ENCODE data around the gene KLHL6.
"Not testable (repeated sequence)": the region's sequence is repeated elsewhere in the genome, so short reads cannot be mapped to it uniquely, and the experiment has no call there.

The KLHL6 gene

DNA sequence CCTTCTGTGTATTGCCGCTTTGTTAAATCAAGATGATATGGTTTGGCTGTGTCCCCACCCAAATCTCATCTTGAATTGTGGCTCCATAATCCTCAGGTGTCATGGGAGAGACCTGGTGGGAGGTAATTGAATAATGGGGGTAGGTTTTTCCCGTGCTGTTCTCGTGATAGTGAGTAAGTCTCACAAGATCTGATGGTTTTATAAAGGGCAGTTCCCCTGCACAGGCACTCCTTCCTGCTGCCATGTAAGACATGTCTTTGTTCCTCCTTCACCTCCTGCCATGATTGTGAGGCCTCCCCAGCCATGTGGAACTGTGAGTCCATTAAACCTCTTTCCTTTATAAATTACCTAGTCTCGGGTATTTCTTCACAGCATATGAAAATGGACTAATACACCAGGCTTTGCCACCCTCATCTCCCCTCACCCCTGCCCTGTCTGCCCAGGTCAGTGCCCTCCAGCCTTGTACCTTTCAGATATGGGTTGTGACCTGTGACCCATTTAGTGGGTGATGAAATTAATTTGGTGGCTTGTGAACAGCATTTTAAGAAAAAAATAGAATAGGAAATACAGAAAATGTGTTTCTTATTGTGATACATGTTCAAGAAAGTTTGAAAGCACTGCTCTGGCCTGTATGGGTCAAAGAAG, 71.0 kb downstream of the KLHL6 start:
- in situ Hi-C loops (cut with MboI; ENCODE audit: low pct_unique_long_range_greater_than_20kb, low sequenced_read_pairs, unreplicated experiment) = no loop called here
- no peak for DNase-seq (ENCODE audit: low spot score)

DNA sequence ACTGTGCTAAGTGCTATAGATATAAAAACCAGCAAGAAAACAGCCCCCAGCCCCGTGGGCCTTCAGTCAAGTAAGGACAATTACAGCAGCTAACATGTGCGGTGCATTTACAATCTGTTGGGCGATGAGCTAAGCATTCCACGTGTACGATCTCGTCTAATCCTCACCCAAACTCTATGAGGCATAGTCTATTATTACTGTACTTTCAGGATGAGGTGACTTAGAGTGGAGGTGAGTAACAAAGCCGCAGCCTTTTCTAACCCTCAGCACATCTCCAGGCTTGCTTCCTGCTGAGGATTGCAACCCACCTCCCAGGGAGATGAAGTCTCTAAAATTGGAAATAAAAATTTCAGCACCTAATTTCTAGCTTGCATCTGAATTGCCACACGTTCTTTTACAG, 73.9 kb downstream of the KLHL6 start:
- TF ChIP-seq, protein P1, sequence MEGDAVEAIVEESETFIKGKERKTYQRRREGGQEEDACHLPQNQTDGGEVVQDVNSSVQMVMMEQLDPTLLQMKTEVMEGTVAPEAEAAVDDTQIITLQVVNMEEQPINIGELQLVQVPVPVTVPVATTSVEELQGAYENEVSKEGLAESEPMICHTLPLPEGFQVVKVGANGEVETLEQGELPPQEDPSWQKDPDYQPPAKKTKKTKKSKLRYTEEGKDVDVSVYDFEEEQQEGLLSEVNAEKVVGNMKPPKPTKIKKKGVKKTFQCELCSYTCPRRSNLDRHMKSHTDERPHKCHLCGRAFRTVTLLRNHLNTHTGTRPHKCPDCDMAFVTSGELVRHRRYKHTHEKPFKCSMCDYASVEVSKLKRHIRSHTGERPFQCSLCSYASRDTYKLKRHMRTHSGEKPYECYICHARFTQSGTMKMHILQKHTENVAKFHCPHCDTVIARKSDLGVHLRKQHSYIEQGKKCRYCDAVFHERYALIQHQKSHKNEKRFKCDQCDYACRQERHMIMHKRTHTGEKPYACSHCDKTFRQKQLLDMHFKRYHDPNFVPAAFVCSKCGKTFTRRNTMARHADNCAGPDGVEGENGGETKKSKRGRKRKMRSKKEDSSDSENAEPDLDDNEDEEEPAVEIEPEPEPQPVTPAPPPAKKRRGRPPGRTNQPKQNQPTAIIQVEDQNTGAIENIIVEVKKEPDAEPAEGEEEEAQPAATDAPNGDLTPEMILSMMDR (IDR thresholded peaks at IDR 0.05; ENCODE audit: extremely low read depth, insufficient read depth, missing control alignments) = no peak
- in situ Hi-C loops (cut with MboI; ENCODE audit: low pct_unique_long_range_greater_than_20kb, low sequenced_read_pairs, unreplicated experiment) = no loop called here
- DNase-seq (ENCODE audit: low spot score) = no peak

More for the DNA sequence above, 71.0 kb downstream of the KLHL6 start:
- TF ChIP-seq, protein P1 (IDR thresholded peaks at IDR 0.05; ENCODE audit: extremely low read depth, insufficient read depth, missing control alignments) = no peak

DNA sequence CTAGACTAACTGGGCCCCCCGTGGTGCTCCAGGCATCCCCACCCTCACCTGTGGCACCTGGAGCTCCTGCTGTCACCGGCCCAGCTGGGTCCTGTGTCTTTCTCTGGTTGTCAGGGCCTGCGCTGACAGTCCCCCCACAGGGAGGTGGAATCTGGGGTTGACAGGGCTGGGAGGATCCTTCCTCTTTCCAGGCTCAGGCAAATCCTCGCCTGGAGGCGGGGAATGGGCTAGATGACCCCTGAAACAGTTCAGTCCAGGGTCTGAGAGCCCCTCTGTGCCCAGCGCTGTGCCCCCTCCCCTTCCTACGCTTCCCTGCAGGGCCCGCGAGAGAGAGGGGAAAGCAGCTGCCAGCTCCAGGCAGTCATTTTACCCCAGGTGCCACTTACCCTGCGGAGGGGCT, 77.0 kb downstream of the KLHL6 start:
- DNase-seq (ENCODE audit: low spot score) = no peak
- in situ Hi-C loops (cut with MboI; ENCODE audit: low pct_unique_long_range_greater_than_20kb, low sequenced_read_pairs, unreplicated experiment) = loop anchor here (10.0 kb wide), 1 partner anchor 286 kb away; no protein-coding TSS in a partner anchor
- TF ChIP-seq, protein P1 (IDR thresholded peaks at IDR 0.05; ENCODE audit: extremely low read depth, insufficient read depth, missing control alignments) = no peak

DNA sequence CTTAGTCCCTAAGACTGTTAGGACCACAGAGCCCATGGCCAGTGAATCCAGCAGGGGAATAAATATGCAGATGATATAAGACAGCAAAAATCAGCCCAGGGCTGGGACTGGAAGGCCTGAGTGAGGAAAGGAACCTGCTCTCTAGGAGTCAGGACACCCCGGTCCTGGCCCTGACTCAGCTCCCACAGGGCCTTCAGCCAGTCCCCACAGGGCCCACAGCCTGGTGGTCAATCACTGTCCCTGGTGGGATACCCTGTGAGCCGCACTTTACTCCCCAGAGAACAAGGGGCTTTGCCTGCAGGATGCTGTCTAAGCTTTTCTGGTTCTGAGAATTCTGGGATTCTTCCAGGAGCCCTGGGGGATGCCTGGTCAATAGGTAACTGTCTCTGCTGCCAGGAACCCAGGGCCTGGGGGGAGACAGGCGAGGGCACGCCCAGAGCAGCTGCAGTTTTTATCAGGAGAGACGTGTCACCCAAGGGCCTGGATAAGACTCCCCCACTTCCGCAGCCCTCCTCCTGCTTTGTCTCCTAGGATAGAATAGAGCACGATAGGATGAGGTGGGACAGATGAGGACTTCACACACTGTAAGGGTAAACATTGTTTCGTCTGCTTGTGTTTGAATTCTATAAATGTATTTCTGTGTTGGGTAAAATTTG, 77.6 kb downstream of the KLHL6 start:
- in situ Hi-C loops (cut with MboI; ENCODE audit: low pct_unique_long_range_greater_than_20kb, low sequenced_read_pairs, unreplicated experiment) = loop anchor here (10.0 kb wide), 1 partner anchor 287 kb away; no protein-coding TSS in a partner anchor
- DNase-seq (ENCODE audit: low spot score) = no peak
- TF ChIP-seq, protein P1 (IDR thresholded peaks at IDR 0.05; ENCODE audit: extremely low read depth, insufficient read depth, missing control alignments) = no peak

DNA sequence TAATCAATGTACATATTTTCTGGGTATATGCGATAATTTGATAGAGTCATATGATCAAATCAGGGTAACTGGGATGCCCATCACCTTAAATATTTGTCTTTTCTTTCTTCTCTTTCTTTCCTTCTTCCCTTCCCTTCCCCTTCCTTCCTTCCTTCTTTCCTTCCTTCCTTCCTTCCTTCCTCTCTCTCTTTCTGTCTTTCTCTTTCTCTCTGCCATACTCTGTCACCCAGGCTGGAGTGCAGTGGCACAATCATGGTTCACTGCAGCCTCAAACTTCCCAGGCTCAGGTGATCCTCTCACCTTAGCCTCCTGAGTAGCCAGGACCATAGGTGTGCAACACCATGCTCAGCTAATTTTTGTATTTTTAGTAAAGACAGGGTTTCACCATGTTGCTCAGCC, 79.7 kb downstream of the KLHL6 start:
- not testable (repeated sequence) for DNase-seq (ENCODE audit: low spot score)
- in situ Hi-C loops (cut with MboI; ENCODE audit: low pct_unique_long_range_greater_than_20kb, low sequenced_read_pairs, unreplicated experiment) = loop anchor here (10.0 kb wide), 1 partner anchor 289 kb away; no protein-coding TSS in a partner anchor

DNA sequence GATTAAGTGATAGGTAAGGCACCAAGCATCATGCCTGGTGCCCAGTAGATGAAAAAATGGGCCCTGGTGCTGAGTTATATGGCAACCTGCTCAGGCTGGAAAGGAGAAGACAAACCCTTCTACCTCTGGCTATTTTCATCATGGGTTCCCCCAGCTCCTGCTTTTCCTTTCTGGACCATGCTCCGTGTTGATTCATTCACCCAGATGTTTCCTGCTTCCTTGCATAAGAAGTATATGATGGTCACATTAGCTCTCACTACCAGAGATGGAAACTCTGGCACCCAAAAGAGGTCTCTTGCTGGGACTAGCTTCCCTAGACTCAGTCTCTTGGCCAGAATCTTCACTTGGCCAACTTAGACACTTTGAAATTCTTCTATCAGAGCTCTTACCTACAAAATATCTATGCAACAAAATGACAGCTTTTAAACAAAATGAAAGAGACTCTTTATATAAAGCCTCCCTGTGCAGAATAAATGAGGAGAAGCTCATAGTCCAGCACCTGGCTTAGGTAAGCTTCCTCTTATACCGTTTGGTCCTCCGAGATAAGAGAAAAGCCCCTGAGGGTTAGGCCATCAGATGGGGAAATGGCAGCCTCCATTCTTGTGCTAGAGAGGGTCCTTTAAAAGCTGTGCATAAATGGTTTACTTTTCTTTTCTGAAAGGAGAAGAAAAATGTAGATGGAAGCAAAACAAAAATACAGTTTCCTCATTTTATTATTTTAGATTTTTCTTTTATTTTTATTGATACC, 80.3 kb downstream of the KLHL6 start:
- in situ Hi-C loops (cut with MboI; ENCODE audit: low pct_unique_long_range_greater_than_20kb, low sequenced_read_pairs, unreplicated experiment) = loop anchor here (10.0 kb wide), 1 partner anchor 290 kb away; no protein-coding TSS in a partner anchor
- DNase-seq (ENCODE audit: low spot score) = no peak

More for the DNA sequence above, 80.3 kb downstream of the KLHL6 start:
- TF ChIP-seq, protein P1 (IDR thresholded peaks at IDR 0.05; ENCODE audit: extremely low read depth, insufficient read depth, missing control alignments) = no peak
